ENCODE results near the gene NLN.

Gene NLN

GRCh38 chr5:65721720-65722574 is at the start of gene NLN, which contains the start of gene SGTB:
NLN (plus strand) TSS chr5:65722205; CDS start chr5:65722374, 169 bp downstream.
SGTB (minus strand) TSS chr5:65722109; CDS start chr5:65720807, 1,302 bp downstream.
- peaks cover 6% of the 10 kb centered on the region; the same call in 1 of the 2 replicates for H3K4me1 ChIP-seq (ENCODE audit: control insufficient read depth, insufficient read depth, low read length)
- H3K36me3 ChIP-seq (ENCODE audit: control insufficient read depth in 2 of 2, insufficient read depth in 1 of 2, low read length in 2 of 2) = peaks cover 10 to 28% of the 10 kb centered on the region in 2 experiments; a peak in 2 of 3 replicates
- H3K9me3 ChIP-seq (ENCODE audit: control insufficient read depth, insufficient read depth, low read depth, low read length) = no peaks in the 10 kb centered on the region
- H3K27ac ChIP-seq (ENCODE audit: extremely low read depth, low read depth, low read length) = peak within 1 kb of the TSS; percentile 83
- ChIA-PET CTCF (interaction anchor here (1.4 kb wide), 1 partner anchor 20 kb away, joined by 3 read pairs; no protein-coding TSS in a partner anchor), POLR2A (interaction anchor here (0.5 to 1.0 kb wide), 4 partner anchors 9 to 204 kb away, joined by 3 to 4 read pairs (median 4); partner anchors contain the start of gene ERBIN)
- peak within 1 kb of the TSS; percentile 96 for H3K4me3 ChIP-seq (ENCODE audit: low read depth, low read length)
- no peak for TF ChIP-seq ZNF416 (tag by site-specific recombination; IDR thresholded peaks at IDR 0.05)
- TF ChIP-seq ZNF221 (tag by site-specific recombination; IDR thresholded peaks at IDR 0.05; ENCODE audit: borderline replicate concordance) = no peak
- no peak for TF ChIP-seq ZBTB44 (tag by site-specific recombination; IDR thresholded peaks at IDR 0.05)
- TF ChIP-seq TCF7L2 (IDR thresholded peaks at IDR 0.05; ENCODE audit: borderline replicate concordance, low read depth, low read length) = no peak
- 0 out of 2 replicates have a peak, but pooled peaks have one; percentile 54 for TF ChIP-seq ZXDB (tag by site-specific recombination; IDR thresholded peaks at IDR 0.05)
- TF ChIP-seq ZFP41 (tag by site-specific recombination; IDR thresholded peaks at IDR 0.05; ENCODE audit: borderline replicate concordance) = no peak
- peak; percentile 89 for TF ChIP-seq ZNF341 (tag by site-specific recombination; IDR thresholded peaks at IDR 0.05; ENCODE audit: low read depth)
- no peak for TF ChIP-seq ZNF10 (tag by site-specific recombination; IDR thresholded peaks at IDR 0.05)
- no peak for TF ChIP-seq ZNF585B (tag by site-specific recombination; IDR thresholded peaks at IDR 0.05)
- no peak for TF ChIP-seq ZNF16 (tag by site-specific recombination; IDR thresholded peaks at IDR 0.05; ENCODE audit: low read depth)
- TF ChIP-seq KLF17 (tag by site-specific recombination; IDR thresholded peaks at IDR 0.05) = 0 out of 2 replicates have a peak, but pooled peaks have one; percentile 46
- peak; percentile 59; the same call in 1 of the 2 replicates for TF ChIP-seq ZBTB8A (tag by site-specific recombination; IDR thresholded peaks at IDR 0.05)
- TF ChIP-seq ZNF830 (tag by site-specific recombination; IDR thresholded peaks at IDR 0.05; ENCODE audit: low read depth) = no peak
- peak; percentile 33; the same call in 1 of the 2 replicates for TF ChIP-seq ZBTB11 (tag by site-specific recombination; conservative IDR thresholded peaks at IDR 0.05; ENCODE audit: low read depth)
- TF ChIP-seq REST (tag by site-specific recombination; IDR thresholded peaks at IDR 0.05) = peak; percentile 27; the same call in 1 of the 2 replicates
- no peak for TF ChIP-seq ZNF292 (tag by site-specific recombination; IDR thresholded peaks at IDR 0.05; ENCODE audit: borderline replicate concordance, low read depth)
- TF ChIP-seq ZNF121 (tag by site-specific recombination; IDR thresholded peaks at IDR 0.05) = 0 out of 2 replicates have a peak, but pooled peaks have one; percentile 48
- TF ChIP-seq PRDM1 (tag by site-specific recombination; IDR thresholded peaks at IDR 0.05) = peak; percentile 24; the same call in 1 of the 2 replicates
- no peak for TF ChIP-seq HOXA7 (CRISPR knock-in tag; IDR thresholded peaks at IDR 0.05; ENCODE audit: borderline replicate concordance)
- TF ChIP-seq ZBTB26 (tag by site-specific recombination; optimal IDR thresholded peaks at IDR 0.05) = peak; percentile 62
- TF ChIP-seq GLI4 (tag by site-specific recombination; IDR thresholded peaks at IDR 0.05) = peak; percentile 48; the same call in 1 of the 2 replicates
- TF ChIP-seq ZBTB20 (tag by site-specific recombination; IDR thresholded peaks at IDR 0.05) = peak; percentile 61; the same call in 1 of the 2 replicates
- no peak for TF ChIP-seq ZNF274 (IDR thresholded peaks at IDR 0.05; ENCODE audit: low read length)
- no peak for TF ChIP-seq ZNF274 (tag by site-specific recombination; IDR thresholded peaks at IDR 0.05; ENCODE audit: borderline replicate concordance)
- no peak for TF ChIP-seq ZNF248 (tag by site-specific recombination; IDR thresholded peaks at IDR 0.05)
- TF ChIP-seq ZSCAN30 (tag by site-specific recombination; IDR thresholded peaks at IDR 0.05) = 0 out of 2 replicates have a peak, but pooled peaks have one; percentile 29
